Islet precursor cell (in vitro differentiated cells): ENCODE results near the gene C6orf47.
A peak's percentile ranks its signal among the peaks of the same experiment; 100 is the strongest.

Experiments
- DNase-seq: peaks from one replicate; pipeline ENCODE4 v3.0.0-alpha.2; 2018

Gene C6orf47

GRCh38 chr6:31659649-31660380 is 763 bp downstream of the C6orf47 start:
- no peak for DNase-seq

DNA sequence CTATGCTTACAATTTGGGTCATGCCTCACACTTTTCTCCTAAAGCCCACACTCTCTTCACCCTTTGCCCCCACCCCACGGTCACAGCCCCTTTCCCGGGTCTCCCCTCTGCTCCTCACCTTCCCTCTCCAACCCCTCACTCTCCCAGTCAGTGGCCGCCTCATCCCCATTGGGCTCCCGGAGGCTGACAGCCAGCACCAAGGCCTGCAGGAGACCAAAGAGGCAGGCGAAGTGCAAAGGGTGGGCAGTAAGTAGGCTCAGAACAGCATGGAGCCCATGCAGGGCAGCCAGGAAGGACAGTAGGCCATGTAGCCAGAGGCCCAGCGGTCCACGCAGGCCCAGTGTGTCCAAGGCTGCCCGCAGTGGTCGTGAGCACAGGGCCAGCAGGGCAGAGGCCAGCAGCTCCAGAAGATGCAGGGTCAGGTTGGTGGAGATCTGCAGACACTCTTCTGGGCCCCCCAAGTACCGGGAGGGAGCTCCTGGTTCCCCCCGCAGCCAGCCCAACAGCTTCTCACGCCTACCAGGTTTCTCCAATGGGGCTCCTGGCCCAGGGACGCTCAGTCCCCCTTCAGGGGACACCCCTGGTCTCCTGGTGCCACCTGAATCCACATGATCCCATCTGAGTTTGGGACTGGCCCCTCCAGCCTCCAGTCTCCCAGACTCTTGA is 1.5 kb downstream of the C6orf47 start:
- no peak for DNase-seq

DNA sequence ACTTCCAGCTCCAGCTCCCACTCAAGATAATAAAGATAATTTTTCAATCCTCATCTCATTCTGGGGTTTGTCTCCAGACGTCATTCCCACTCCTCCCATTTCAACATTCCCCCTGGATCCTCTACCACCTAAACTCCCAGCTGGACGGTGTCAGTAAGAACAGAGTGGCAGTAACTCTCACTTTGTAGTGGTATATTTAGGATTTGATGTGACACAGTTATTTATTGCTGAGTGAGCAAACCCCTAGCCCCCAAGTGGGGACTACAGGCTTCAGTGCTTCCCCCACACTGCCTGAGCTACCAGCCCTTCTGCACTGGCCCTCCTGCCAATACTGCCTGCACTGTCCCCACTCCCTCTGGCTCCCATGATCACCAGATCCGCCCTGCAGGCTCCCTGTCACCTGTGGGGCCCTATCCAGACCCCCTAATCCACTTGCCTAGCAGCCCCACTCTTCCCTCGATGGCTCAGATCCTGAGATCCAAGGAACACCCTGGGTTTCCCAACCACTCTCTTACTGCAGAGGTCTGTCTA is 2.4 kb downstream of the C6orf47 start:
- no peak for DNase-seq

DNA sequence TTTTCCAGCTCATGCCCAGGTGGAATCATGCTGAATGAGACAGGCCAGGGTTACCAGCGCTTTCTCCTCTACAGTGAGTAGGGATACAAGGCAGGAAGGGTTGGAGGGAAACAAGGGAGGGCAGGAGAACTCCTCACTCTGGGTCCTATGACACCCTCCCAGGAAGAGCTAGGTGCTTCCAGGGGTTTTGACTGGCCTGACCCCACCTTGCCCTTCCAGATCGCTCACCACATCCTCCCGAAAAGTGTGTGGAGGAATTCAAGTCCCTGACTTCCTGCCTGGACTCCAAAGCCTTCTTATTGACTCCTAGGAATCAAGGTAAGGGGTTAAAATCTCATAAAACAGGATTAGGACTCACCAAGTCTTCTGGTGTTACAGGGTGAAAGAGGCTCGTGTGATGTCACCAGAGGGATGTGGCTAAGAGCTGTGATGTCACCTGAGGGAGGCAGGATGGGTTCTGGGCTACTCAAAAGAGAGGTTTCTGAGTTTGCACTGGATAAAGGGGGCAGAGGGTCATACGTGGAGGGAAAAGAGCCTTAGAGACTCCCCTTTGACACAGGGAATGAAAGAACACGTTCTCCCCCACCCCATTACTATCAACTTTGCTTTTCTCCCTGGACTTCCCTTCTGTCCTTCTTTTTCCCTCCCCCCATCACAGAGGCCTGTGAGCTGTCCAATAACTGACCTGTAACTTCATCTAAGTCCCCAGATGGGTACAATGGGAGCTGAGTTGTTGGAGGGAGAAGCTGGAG is 3.0 kb downstream of the C6orf47 start:
- DNase-seq, result no peak

- DNase-seq, result no peak
These were observed 5.0 kb downstream of the C6orf47 start, which contains the start of gene APOM for GRCh38 chr6:31655349-31656237. Gene APOM (plus strand): TSS chr6:31655894. CDS start chr6:31655967, 73 bp downstream.

- DNase-seq, result no peak
These were observed 5.8 kb downstream of the C6orf47 start for GRCh38 chr6:31654574-31655348.

DNA sequence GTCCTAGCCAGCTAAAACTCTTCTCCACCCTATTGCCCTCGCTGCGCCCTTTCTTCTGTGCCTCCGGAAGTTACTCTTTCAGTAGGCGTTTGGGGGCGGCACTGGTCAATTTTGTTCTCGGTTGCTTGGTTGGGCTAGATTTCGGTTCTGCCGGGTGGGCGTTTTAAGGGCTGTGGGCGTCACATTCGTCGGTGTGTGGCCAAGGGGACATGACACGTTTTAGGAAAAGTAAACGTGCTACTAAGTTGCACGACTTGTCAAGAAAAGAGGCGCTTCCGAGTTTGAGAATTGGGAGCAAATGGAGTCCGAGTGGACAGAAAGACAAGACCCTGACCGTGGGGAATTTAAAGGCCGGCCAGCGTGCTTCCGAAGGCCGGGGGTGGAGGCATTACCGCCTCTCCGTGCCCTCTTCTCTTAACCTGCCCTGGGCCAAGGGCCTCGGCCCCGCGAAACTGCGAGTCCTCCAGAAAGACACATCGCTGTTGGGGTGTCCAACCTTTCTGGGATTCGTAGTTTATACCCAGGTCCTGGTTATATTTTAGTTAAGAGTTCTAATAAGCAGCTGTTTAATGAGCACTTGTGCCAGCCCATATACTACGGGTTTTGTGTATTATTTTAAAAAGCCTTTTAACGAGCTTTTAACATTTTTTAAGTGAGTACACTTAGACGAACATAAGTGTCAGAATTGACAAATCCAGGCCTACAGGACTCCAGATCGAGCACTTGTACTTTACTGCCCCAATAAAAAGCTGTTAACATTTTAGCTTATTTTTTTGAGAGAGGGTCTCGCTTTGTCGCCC is 7.5 kb downstream of the C6orf47 start:
- peak; percentile 95 for DNase-seq

GRCh38 chr6:31651602-31652191 is 8.9 kb downstream of the C6orf47 start:
- DNase-seq, result peak; percentile 94

GRCh38 chr6:31645325-31645724 is 15.3 kb downstream of the C6orf47 start:
- no peak for DNase-seq

GRCh38 chr6:31643818-31644454 is 16.6 kb downstream of the C6orf47 start:
- no peak for DNase-seq

DNA sequence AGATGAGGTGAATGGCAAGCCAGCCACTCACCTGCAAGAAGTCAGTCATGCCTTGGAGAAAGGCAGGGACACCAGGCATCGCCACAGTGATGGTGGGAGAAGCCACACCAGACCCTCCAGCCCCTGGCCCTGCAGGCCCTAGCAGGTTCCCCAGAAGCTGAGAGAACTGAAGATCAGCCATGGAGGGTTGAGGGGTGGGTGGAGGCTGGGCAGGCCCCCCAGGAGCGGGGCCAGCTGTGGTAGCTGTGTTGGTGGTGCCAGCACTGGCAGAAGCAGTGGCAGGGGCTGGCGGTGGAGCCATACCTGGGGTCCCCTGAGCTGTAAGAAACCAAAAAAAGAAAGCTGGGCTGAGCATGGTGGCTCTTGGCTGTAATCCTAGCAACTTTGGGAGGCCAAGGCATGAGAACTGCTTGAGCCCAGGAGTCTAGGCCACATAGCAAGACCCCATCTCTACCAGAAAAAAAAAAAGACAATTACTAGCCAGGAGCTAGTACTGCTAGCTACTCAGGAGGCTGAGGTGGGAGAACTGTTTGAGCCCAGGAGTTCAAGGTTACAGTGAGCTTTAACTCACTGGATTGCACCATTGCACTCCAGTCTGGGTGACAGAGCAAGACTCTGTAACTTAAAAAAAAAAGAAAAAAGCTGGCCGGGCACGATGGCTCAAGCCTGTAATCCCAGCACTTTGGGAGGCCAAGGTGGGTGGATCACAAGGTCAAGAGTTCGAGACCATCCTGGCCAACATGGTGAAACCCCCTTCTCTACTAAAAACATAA is 17.6 kb downstream of the C6orf47 start:
- no peak for DNase-seq

GRCh38 chr6:31641370-31641769 is 19.2 kb downstream of the C6orf47 start:
- no peak for DNase-seq

DNA sequence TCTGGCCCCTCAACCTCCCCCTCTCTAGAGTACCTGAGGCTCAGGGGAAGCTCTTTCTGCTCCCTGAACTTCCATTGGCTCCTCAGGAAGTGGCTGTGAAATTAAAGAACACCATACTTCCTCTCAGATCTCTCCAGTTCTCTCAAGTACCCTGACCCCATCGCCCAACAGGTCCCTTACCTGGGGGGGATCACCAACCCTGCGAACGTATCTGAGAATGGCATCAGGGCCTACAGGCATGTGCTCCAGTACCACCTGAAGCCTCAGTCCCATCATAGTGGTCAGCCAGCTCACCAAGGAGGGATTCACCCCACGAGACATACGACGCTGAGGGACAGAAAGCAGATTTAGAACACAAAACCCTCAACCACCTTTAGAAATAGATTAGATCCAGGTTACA is 20.0 kb downstream of the C6orf47 start:
- DNase-seq, result no peak

GRCh38 chr6:31639449-31639861 is 21.1 kb downstream of the C6orf47 start:
- no peak for DNase-seq

DNA sequence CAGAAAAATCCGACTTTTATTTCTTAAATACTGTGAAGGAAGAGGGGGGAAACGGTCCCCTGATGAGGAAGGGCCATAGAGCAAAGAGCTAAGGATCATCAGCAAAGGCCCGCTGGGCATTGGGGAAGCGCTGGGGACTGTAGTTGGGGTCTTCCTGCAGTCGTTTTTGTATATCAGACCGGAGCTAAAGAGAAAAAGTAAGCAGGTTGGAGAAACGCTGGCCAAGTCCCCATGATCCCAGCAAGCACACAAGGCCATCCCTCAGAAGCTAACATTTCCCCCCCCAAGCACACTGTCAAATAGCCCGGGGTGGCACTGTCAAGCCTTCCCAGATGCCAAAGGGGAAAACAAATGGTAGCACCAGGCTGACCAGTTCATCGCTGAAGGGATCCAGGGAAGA is 21.5 kb downstream of the C6orf47 start:
- DNase-seq, result no peak

GRCh38 chr6:31636698-31637596 is 23.6 kb downstream of the C6orf47 start:
- no peak for DNase-seq

GRCh38 chr6:31634969-31635575 is 25.5 kb downstream of the C6orf47 start:
- DNase-seq, result no peak
